Gastrocnemius medialis (tissue), 4 donors: ENCODE results near the gene ICAM4. TPM values are rescaled to one million over a fixed set of nuclear protein-coding genes. Genes with fewer than 3 reads are reported as not detected.

Experiments
- ATAC-seq, 2 donors: fragments of 150-250 bp; one replicate each; pipeline ENCODE4 v1.9.1; 2016
- DNase-seq, 2 donors: peaks; one replicate each; pipeline ENCODE4 v3.0.0-alpha.2; 2019
- H3K27ac ChIP-seq, 4 donors: fragments of 200-600 bp; sonication (generic); 1 replicate in 1 of 4; 2 replicates in 3 of 4; pipeline ENCODE4 v1.5.1; 2016 to 2018; ENCODE audit warnings: mild to moderate bottlenecking in 2 of 4, moderate library complexity in 1 of 4
- H3K27me3 ChIP-seq, 3 donors: fragments of 200-600 bp; sonication (generic) in 2 of 3; 1 replicate in 1 of 3; 2 replicates in 2 of 3; pipeline versions ENCODE4 v1.5.1 to v1.6.0; 2016 to 2019; ENCODE audit warnings: mild to moderate bottlenecking in 1 of 3, moderate library complexity in 1 of 3
- H3K36me3 ChIP-seq, 2 donors: fragments of 200-600 bp; sonication (generic) in 1 of 2; one replicate each; pipeline ENCODE4 v1.5.1; 2017 to 2018
- H3K4me1 ChIP-seq, 2 donors: fragments of 200-600 bp; sonication (generic) in 1 of 2; one replicate each; pipeline ENCODE4 v1.5.1; 2016 to 2017; ENCODE audit warnings: mild to moderate bottlenecking in 2 of 2
- H3K4me3 ChIP-seq, 4 donors: fragments of 200-600 bp; sonication (generic) in 3 of 4; 1 replicate in 1 of 4; 2 replicates in 3 of 4; pipeline ENCODE4 v1.5.1; 2016 to 2019; ENCODE audit warnings: mild to moderate bottlenecking in 2 of 4
- H3K9me3 ChIP-seq, 3 donors: fragments of 200-600 bp; sonication (generic) in 2 of 3; 1 replicate in 1 of 3; 2 replicates in 2 of 3; pipeline ENCODE4 v1.5.1; 2016 to 2019
- CTCF ChIP-seq, 5 experiments: fragments of 450-650 bp in 3 of 5; fragments of 200-600 bp in 2 of 5; sonication (generic) in 2 of 5; IDR thresholded peaks in 4 of 5; conservative IDR thresholded peaks in 1 of 5; 1 replicate in 4 of 5; 2 replicates in 1 of 5; pipeline ENCODE4 v1.5.1; 2016 to 2019; ENCODE audit warnings: antibody characterized with exemption in 5 of 5, mild to moderate bottlenecking in 3 of 5, moderate library complexity in 3 of 5
- POLR2A ChIP-seq, 2 donors: fragments of 450-650 bp; IDR thresholded peaks; one replicate each; pipeline ENCODE4 v1.6.1; 2017; ENCODE audit warnings: antibody characterized with exemption in 2 of 2, mild to moderate bottlenecking in 2 of 2, moderate library complexity in 2 of 2
- in situ Hi-C, 4 donors: fragments of 200-750 bp; cut with MboI; loops; one replicate each; pipeline versions ENCODE4 v1.15.0 to v1.8.0; 2017; ENCODE audit warnings: low sequenced_read_pairs in 4 of 4
- intact Hi-C: fragments of 100-400 bp; cut with DNase I; formaldehyde crosslinking; loops from one replicate; pipeline ENCODE4 v1.15.1; 2023; ENCODE audit warnings: low total_unique reads
- total RNA-seq, 4 donors: library from RNA; depleted of rRNA; stranded (reverse); fragments of >200 nt; gene quantifications; one replicate each; pipeline versions ENCODE4 v1.1.0 to v1.2.3, GENCODE V29; 2016

ICAM4 gene
- total RNA-seq, 4 donors from 2014 or later: not detected

GRCh38 chr19:10325732-10326131 lies 39.0 kb downstream of the ICAM4 start:
- TF ChIP-seq CTCF (IDR thresholded peaks at IDR 0.05 in 4 of 5, conservative IDR thresholded peaks at IDR 0.05 in 1 of 5) (no peak), POLR2A (IDR thresholded peaks at IDR 0.05) (no peak)
- ATAC-seq: no peak
- Histone ChIP-seq H3K4me3 (no peak overlapping the region), H3K9me3 (no peaks in the 10 kb centered on the region), H3K4me1 (no peaks in the 10 kb centered on the region), H3K36me3 (peaks cover 0 to 98% of the 10 kb centered on the region in 2 donors), H3K27me3 (no peaks in the 10 kb centered on the region), H3K27ac (no peak overlapping the region)
- in situ Hi-C loops (no loop called here), intact Hi-C loops (no loop called here)
- DNase-seq: no peak

- TF ChIP-seq CTCF (IDR thresholded peaks at IDR 0.05 in 4 of 5, conservative IDR thresholded peaks at IDR 0.05 in 1 of 5): no peak
- TF ChIP-seq POLR2A (IDR thresholded peaks at IDR 0.05): no peak
- no peak for DNase-seq
- no peaks in the 10 kb centered on the region for H3K9me3 ChIP-seq
- peak overlapping the region in 1 of 4 donors; percentile 18 for H3K27ac ChIP-seq
- intact Hi-C loops (no loop called here), in situ Hi-C loops (no loop called here)
- H3K4me1 ChIP-seq: peaks cover 10 to 11% of the 10 kb centered on the region in 2 donors
- H3K4me3 ChIP-seq: no peak overlapping the region
- H3K36me3 ChIP-seq: peaks cover 0 to 77% of the 10 kb centered on the region in 2 donors
- no peaks in the 10 kb centered on the region for H3K27me3 ChIP-seq
- ATAC-seq: peak in 1 of 2 donors; percentile 51
Observed at GRCh38 chr19:10327793-10328192, 41.0 kb downstream of the ICAM4 start.

DNA sequence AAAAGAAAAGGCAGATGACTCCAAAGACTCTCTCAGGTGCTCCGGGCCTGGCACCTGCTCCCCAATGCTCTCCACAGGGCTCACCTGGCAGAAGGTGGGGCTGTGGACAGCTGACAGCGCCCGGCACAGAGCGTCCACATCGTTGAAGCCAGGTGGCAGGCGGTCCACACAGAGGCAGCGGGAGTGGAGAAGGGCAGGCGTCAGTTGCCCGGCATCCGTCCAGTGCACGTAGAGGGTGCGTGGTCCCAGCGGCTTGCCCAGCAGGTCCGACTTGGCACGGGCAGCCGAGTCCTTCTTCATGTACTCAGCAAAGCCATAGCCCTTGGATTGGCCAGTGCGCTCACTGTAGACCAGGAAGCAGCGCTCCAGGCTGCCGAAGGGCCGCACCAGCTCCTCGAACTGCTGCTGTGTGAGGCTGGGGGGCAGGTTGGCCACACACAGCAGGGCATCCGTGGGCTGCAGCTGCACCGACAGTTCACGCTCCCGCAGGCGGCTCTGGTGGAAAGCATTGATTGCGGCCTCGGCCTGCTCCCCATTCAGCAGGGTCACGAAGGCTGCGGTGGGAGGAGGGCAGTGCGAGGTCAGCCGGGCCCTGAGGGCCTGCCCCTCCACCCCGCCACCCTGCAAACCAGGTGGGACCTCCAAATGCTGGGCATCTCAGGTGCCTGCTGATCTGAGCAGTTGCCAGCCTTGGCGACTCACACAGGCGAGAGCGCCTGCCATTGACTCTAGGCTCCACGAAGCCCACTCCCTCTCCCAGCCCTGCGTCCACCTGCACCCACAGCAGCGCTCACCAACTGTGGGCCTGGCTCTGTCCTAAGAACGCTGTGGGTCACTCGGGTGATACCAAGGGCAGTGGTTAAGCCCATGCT lies 42.0 kb downstream of the ICAM4 start:
- H3K27ac ChIP-seq: no peak overlapping the region
- ATAC-seq (no peak), DNase-seq (no peak)
- no peak overlapping the region for H3K4me3 ChIP-seq
- H3K27me3 ChIP-seq: no peaks in the 10 kb centered on the region
- H3K4me1 ChIP-seq: peaks cover 10 to 14% of the 10 kb centered on the region in 2 donors
- intact Hi-C loops: no loop called here
- H3K9me3 ChIP-seq: no peaks in the 10 kb centered on the region
- peaks cover 0 to 69% of the 10 kb centered on the region in 2 donors for H3K36me3 ChIP-seq
- no peak for TF ChIP-seq POLR2A (IDR thresholded peaks at IDR 0.05)
- TF ChIP-seq CTCF (IDR thresholded peaks at IDR 0.05 in 4 of 5, conservative IDR thresholded peaks at IDR 0.05 in 1 of 5): no peak
- in situ Hi-C loops: no loop called here

DNA sequence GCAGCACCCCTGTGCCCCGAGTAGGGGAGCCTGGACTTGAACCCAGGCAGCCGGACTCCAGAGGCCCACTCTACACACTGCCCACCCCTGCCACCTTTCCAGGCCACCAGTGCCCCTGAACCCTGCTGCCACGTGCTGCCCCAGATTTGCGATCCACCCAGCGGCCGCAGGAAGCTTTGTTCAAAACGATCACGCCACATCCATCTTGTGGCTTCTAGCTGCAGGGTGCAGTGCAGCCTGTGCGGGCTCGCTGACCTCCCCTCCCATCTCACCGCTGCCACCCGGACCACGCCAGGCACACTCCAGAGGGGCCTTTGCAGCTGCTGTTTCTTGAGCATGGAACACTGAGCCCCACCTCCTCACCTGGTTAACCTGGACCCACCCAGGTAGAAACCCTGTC lies 42.8 kb downstream of the ICAM4 start:
- no peak for ATAC-seq
- no peak for DNase-seq
- Histone ChIP-seq H3K27ac (no peak overlapping the region), H3K4me1 (peaks cover 15 to 22% of the 10 kb centered on the region in 2 donors), H3K36me3 (peaks cover 0 to 61% of the 10 kb centered on the region in 2 donors), H3K4me3 (no peak overlapping the region), H3K9me3 (no peaks in the 10 kb centered on the region), H3K27me3 (no peaks in the 10 kb centered on the region)
- intact Hi-C loops (no loop called here), in situ Hi-C loops (no loop called here)
- TF ChIP-seq POLR2A (IDR thresholded peaks at IDR 0.05) (no peak), CTCF (IDR thresholded peaks at IDR 0.05 in 4 of 5, conservative IDR thresholded peaks at IDR 0.05 in 1 of 5) (no peak)
